ENCODE measurements around the gene INPP4A. TPM values are rescaled to one million over a fixed set of nuclear protein-coding genes. Genes with fewer than 3 reads are reported as not detected.

The INPP4A gene
- polyA plus RNA-seq, 2 of the 4 experiments (the other 2 are of a cell fraction): 9.4 to 16.0 TPM

DNA sequence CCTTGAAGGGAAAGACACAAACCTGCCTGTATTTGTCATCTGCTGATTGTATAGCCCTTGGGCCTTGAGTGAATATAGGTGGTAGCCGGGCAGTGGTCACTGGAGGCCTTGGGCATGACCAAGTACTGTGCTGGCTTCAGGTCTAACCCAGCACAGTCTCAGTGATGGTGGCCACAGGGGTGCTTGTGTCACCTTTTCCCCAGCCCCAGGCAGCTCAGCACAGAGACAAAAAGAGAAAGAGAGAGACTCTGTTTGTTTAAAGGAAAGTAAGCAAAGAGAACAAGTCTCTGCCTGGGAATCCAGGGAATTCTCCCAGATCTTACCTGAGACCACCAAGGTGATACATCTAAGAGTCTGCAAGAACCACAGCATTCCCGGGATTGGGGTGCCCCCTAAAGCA is 39.4 kb upstream of the INPP4A start:
- Histone ChIP-seq H3K27ac (no peak overlapping the region), H3K4me3 (no peak overlapping the region), H3K4me2 (no peak overlapping the region), H3K4me1 (no peaks in the 10 kb centered on the region), H3K9me3 (no peaks in the 10 kb centered on the region)
- DNase-seq (ENCODE audit: low read depth in 1 of 2, low spot score in 1 of 2) (no peak), ATAC-seq (no peak), FAIRE-seq (no peak)
- ChIA-PET CTCF (no interaction called here), POLR2A (no interaction called here)
- 33% methylated on average over 2 of the region's 2 CpGs for WGBS (ENCODE audit: missing lambda C conversion rate)
- TF ChIP-seq, protein P1, sequence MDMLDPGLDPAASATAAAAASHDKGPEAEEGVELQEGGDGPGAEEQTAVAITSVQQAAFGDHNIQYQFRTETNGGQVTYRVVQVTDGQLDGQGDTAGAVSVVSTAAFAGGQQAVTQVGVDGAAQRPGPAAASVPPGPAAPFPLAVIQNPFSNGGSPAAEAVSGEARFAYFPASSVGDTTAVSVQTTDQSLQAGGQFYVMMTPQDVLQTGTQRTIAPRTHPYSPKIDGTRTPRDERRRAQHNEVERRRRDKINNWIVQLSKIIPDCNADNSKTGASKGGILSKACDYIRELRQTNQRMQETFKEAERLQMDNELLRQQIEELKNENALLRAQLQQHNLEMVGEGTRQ (IDR thresholded peaks at IDR 0.05): no peak
- TF ChIP-seq CHD4 (IDR thresholded peaks at IDR 0.05; ENCODE audit: borderline replicate concordance) (no peak), JUN (IDR thresholded peaks at IDR 0.05) (no peak), ZFP36 (IDR thresholded peaks at IDR 0.05; ENCODE audit: borderline replicate concordance, partially characterized antibody) (no peak), TP53 (CRISPR knock-in tag; IDR thresholded peaks at IDR 0.05) (no peak), HDAC2 (IDR thresholded peaks at IDR 0.05) (no peak)
- TF ChIP-seq, protein P2, sequence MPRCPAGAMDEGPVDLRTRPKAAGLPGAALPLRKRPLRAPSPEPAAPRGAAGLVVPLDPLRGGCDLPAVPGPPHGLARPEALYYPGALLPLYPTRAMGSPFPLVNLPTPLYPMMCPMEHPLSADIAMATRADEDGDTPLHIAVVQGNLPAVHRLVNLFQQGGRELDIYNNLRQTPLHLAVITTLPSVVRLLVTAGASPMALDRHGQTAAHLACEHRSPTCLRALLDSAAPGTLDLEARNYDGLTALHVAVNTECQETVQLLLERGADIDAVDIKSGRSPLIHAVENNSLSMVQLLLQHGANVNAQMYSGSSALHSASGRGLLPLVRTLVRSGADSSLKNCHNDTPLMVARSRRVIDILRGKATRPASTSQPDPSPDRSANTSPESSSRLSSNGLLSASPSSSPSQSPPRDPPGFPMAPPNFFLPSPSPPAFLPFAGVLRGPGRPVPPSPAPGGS (IDR thresholded peaks at IDR 0.05): no peak

DNA sequence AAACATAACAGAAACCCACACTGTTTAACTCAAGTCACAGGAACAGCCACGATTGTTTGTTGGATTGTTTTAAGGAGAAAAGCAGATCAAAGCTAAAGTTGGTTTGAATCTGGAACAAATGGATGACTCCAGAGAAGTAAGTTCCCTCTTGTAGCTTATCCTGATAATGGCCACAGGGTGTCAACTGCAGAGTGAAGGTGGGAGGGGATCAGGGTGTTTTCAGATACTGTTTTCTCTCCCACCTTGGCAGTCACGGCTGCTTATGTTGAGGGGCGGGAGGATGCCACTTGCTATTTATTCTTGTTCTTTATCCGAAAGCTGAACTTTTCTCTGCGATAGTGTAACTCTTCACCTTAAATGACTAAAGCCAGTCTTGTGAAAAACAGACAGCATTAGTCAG is 36.5 kb upstream of the INPP4A start:
- no peak for FAIRE-seq
- 74% methylated on average over 5 of the region's 5 CpGs for WGBS (ENCODE audit: missing lambda C conversion rate)
- no peaks in the 10 kb centered on the region for H3K9me3 ChIP-seq
- H3K4me1 ChIP-seq: no peaks in the 10 kb centered on the region; the same call in 2 of the 3 replicates
- no peak for ATAC-seq
- CTCF ChIA-PET: no interaction called here
- no peak overlapping the region for H3K4me3 ChIP-seq
- POLR2A ChIA-PET: no interaction called here
- H3K27ac ChIP-seq: no peak overlapping the region
- no peak overlapping the region for H3K4me2 ChIP-seq
- TF ChIP-seq SREBF2 (IDR thresholded peaks at IDR 0.05) (no peak), ZNF302 (CRISPR knock-in tag; IDR thresholded peaks at IDR 0.05) (no peak), FOXS1 (CRISPR knock-in tag; IDR thresholded peaks at IDR 0.05) (no peak), PHF8 (IDR thresholded peaks at IDR 0.05; ENCODE audit: borderline replicate concordance, low read depth) (no peak), FOSB (CRISPR knock-in tag; IDR thresholded peaks at IDR 0.05) (no peak), HOXB5 (CRISPR knock-in tag; IDR thresholded peaks at IDR 0.05) (no peak), MYC (IDR thresholded peaks at IDR 0.05; ENCODE audit: borderline replicate concordance, low read length) (no peak), ESRRA (IDR thresholded peaks at IDR 0.05; ENCODE audit: borderline replicate concordance, low read length) (no peak), GATA3 (IDR thresholded peaks at IDR 0.05; ENCODE audit: borderline replicate concordance) (no peak), RNF2 (IDR thresholded peaks at IDR 0.05; ENCODE audit: borderline replicate concordance, low read depth) (no peak), HDAC2 (IDR thresholded peaks at IDR 0.05) (no peak), POLR2A (IDR thresholded peaks at IDR 0.05; ENCODE audit: low read length) (no peak), NFE2L2 (conservative IDR thresholded peaks at IDR 0.05; ENCODE audit: low read length) (no peak)
- TF ChIP-seq, protein P2 (IDR thresholded peaks at IDR 0.05): no peak
- TF ChIP-seq, protein P3, sequence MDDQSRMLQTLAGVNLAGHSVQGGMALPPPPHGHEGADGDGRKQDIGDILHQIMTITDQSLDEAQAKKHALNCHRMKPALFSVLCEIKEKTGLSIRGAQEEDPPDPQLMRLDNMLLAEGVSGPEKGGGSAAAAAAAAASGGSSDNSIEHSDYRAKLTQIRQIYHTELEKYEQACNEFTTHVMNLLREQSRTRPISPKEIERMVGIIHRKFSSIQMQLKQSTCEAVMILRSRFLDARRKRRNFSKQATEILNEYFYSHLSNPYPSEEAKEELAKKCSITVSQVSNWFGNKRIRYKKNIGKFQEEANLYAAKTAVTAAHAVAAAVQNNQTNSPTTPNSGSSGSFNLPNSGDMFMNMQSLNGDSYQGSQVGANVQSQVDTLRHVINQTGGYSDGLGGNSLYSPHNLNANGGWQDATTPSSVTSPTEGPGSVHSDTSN (IDR thresholded peaks at IDR 0.05): no peak
- TF ChIP-seq, protein P4, sequence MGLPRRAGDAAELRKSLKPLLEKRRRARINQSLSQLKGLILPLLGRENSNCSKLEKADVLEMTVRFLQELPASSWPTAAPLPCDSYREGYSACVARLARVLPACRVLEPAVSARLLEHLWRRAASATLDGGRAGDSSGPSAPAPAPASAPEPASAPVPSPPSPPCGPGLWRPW (IDR thresholded peaks at IDR 0.05): no peak
- DNase-seq (ENCODE audit: low read depth in 1 of 2, low spot score in 1 of 2): no peak
